Activated naive CD4-positive, alpha-beta T cell treated with anti-CD3 and anti-CD28 coated beads, Interleukin-2, amount 10 ng/mL, durations not matched to agents 7 days and 5 days (primary cell): ENCODE results near the gene RRP36.
A peak's percentile ranks its signal among the peaks of the same experiment; 100 is the strongest.
"Not testable (repeated sequence)": the region's sequence is repeated elsewhere in the genome, so short reads cannot be mapped to it uniquely, and the experiment has no call there.

Source experiments
- CTCF ChIA-PET: fragments of 350-600 bp; sonication (Branson Sonifier 250); formaldehyde crosslinking; loops from one replicate; lab custom pipeline; 2021; ENCODE audit warnings: antibody characterized with exemption; lab: Charles Lee
- DNase-seq: peaks from one replicate; pipeline ENCODE4 v3.0.0-alpha.2; 2020
- H3K27ac Mint-ChIP-seq: one replicate; pipeline ENCODE4 v1.8.0; 2021; ENCODE audit warnings: mild to moderate bottlenecking, moderate library complexity, mixed read lengths
- H3K27me3 Mint-ChIP-seq: one replicate; pipeline ENCODE4 v1.8.0; 2021; ENCODE audit warnings: mild to moderate bottlenecking, mixed read lengths
- H3K36me3 Mint-ChIP-seq: one replicate; pipeline ENCODE4 v1.8.0; 2021; ENCODE audit warnings: mixed read lengths
- H3K4me1 Mint-ChIP-seq: one replicate; pipeline ENCODE4 v1.8.0; 2021; ENCODE audit warnings: mixed read lengths
- H3K4me3 Mint-ChIP-seq: one replicate; pipeline ENCODE4 v1.8.0; 2021; ENCODE audit warnings: mild to moderate bottlenecking, moderate library complexity, mixed read lengths
- H3K9me3 Mint-ChIP-seq: one replicate; pipeline ENCODE4 v1.8.0; 2021; ENCODE audit warnings: mixed read lengths

Gene RRP36

GRCh38 chr6:43036712-43037111, 15.3 kb downstream of the RRP36 start:
- Mint-ChIP-seq H3K27me3 (no peaks in the 10 kb centered on the region), H3K9me3 (no peaks in the 10 kb centered on the region), H3K4me3 (no peak overlapping the region), H3K36me3 (peaks cover 20% of the 10 kb centered on the region), H3K4me1 (no peaks in the 10 kb centered on the region), H3K27ac (no peak overlapping the region)
- CTCF ChIA-PET, result no interaction called here
- DNase-seq, result no peak

- Mint-ChIP-seq H3K4me1 (no peaks in the 10 kb centered on the region), H3K27ac (peak overlapping the region; percentile 50), H3K36me3 (peaks cover 16% of the 10 kb centered on the region), H3K9me3 (no peaks in the 10 kb centered on the region), H3K27me3 (no peaks in the 10 kb centered on the region), H3K4me3 (no peak overlapping the region)
- no peak for DNase-seq
- CTCF ChIA-PET, result no interaction called here
These were observed 15.8 kb downstream of the RRP36 start for GRCh38 chr6:43037197-43037596.

GRCh38 chr6:43037706-43038105, 16.3 kb downstream of the RRP36 start:
- DNase-seq, result no peak
- H3K4me3 Mint-ChIP-seq, result no peak overlapping the region
- no peaks in the 10 kb centered on the region for H3K9me3 Mint-ChIP-seq
- H3K4me1 Mint-ChIP-seq, result no peaks in the 10 kb centered on the region
- H3K36me3 Mint-ChIP-seq, result peaks cover 18% of the 10 kb centered on the region
- no peaks in the 10 kb centered on the region for H3K27me3 Mint-ChIP-seq
- CTCF ChIA-PET, result no interaction called here
- no peak overlapping the region for H3K27ac Mint-ChIP-seq

GRCh38 chr6:43038727-43039126, 17.3 kb downstream of the RRP36 start:
- peaks cover 13% of the 10 kb centered on the region for H3K36me3 Mint-ChIP-seq
- H3K9me3 Mint-ChIP-seq, result no peaks in the 10 kb centered on the region
- H3K27ac Mint-ChIP-seq, result no peak overlapping the region
- DNase-seq, result no peak
- CTCF ChIA-PET, result no interaction called here
- no peaks in the 10 kb centered on the region for H3K27me3 Mint-ChIP-seq
- no peaks in the 10 kb centered on the region for H3K4me1 Mint-ChIP-seq
- H3K4me3 Mint-ChIP-seq, result no peak overlapping the region

- no peak overlapping the region for H3K4me3 Mint-ChIP-seq
These were observed 19.3 kb downstream of the RRP36 start for GRCh38 chr6:43040542-43041257.

GRCh38 chr6:43041475-43041874, 20.1 kb downstream of the RRP36 start:
- H3K4me3 Mint-ChIP-seq, H3K4me1 Mint-ChIP-seq, H3K27me3 Mint-ChIP-seq, CTCF ChIA-PET, H3K9me3 Mint-ChIP-seq, DNase-seq, H3K27ac Mint-ChIP-seq: not testable (repeated sequence)
- H3K36me3 Mint-ChIP-seq, result peaks cover 17% of the 10 kb centered on the region

More at GRCh38 chr6:43040542-43041257, 19.3 kb downstream of the RRP36 start:
- Mint-ChIP-seq H3K9me3 (no peaks in the 10 kb centered on the region), H3K27me3 (no peaks in the 10 kb centered on the region), H3K4me1 (no peaks in the 10 kb centered on the region), H3K27ac (no peak overlapping the region), H3K36me3 (peaks cover 13% of the 10 kb centered on the region)
- CTCF ChIA-PET, result interaction anchor here (0.6 kb wide), 1 partner anchor 129 kb away, joined by 4 read pairs; no protein-coding TSS in a partner anchor
- no peak for DNase-seq

GRCh38 chr6:43043310-43043709, 21.9 kb downstream of the RRP36 start:
- DNase-seq, result no peak
- H3K27ac Mint-ChIP-seq, result no peak overlapping the region

GRCh38 chr6:43045371-43045930, 24.0 kb downstream of the RRP36 start:
- Mint-ChIP-seq H3K4me1 (peaks cover under 1% of the 10 kb centered on the region), H3K9me3 (no peaks in the 10 kb centered on the region), H3K27me3 (no peaks in the 10 kb centered on the region), H3K36me3 (peaks cover 14% of the 10 kb centered on the region), H3K27ac (no peak overlapping the region), H3K4me3 (no peak overlapping the region)
- CTCF ChIA-PET, result no interaction called here
- no peak for DNase-seq

More at GRCh38 chr6:43043310-43043709, 21.9 kb downstream of the RRP36 start:
- Mint-ChIP-seq H3K4me3 (no peak overlapping the region), H3K4me1 (no peaks in the 10 kb centered on the region), H3K27me3 (no peaks in the 10 kb centered on the region), H3K9me3 (no peaks in the 10 kb centered on the region), H3K36me3 (peaks cover 9% of the 10 kb centered on the region)
- CTCF ChIA-PET, result no interaction called here

GRCh38 chr6:43047998-43048397, 26.6 kb downstream of the RRP36 start:
- CTCF ChIA-PET, result interaction anchor here (0.9 kb wide), 1 partner anchor 34 kb away, joined by 3 read pairs; the partner anchor contains the start of genes KLHDC3 and MEA1
- no peak overlapping the region for H3K27ac Mint-ChIP-seq
- H3K27me3 Mint-ChIP-seq, result no peaks in the 10 kb centered on the region
- DNase-seq, result no peak
- H3K4me3 Mint-ChIP-seq, result no peak overlapping the region
- peaks cover 20% of the 10 kb centered on the region for H3K36me3 Mint-ChIP-seq
- H3K4me1 Mint-ChIP-seq, result peaks cover 21% of the 10 kb centered on the region
- H3K9me3 Mint-ChIP-seq, result no peaks in the 10 kb centered on the region

- peaks cover 33% of the 10 kb centered on the region for H3K4me1 Mint-ChIP-seq
- CTCF ChIA-PET, result interaction anchor here (2.0 kb wide), 1 partner anchor 92 kb away, joined by 6 read pairs; no protein-coding TSS in a partner anchor
- H3K27me3 Mint-ChIP-seq, result no peaks in the 10 kb centered on the region
- no peaks in the 10 kb centered on the region for H3K9me3 Mint-ChIP-seq
- DNase-seq, result no peak
- H3K27ac Mint-ChIP-seq, result no peak overlapping the region
- H3K4me3 Mint-ChIP-seq, result no peak overlapping the region
- H3K36me3 Mint-ChIP-seq, result peaks cover 34% of the 10 kb centered on the region
These were observed 29.6 kb downstream of the RRP36 start for GRCh38 chr6:43050981-43051380.

GRCh38 chr6:43052225-43052841, 30.9 kb downstream of the RRP36 start:
- H3K36me3 Mint-ChIP-seq, result peaks cover 32% of the 10 kb centered on the region

GRCh38 chr6:43052842-43053544, 31.6 kb downstream of the RRP36 start:
- peaks cover 43% of the 10 kb centered on the region for H3K4me1 Mint-ChIP-seq
- H3K27me3 Mint-ChIP-seq, result no peaks in the 10 kb centered on the region
- DNase-seq, result peak; percentile 43
- H3K9me3 Mint-ChIP-seq, result no peaks in the 10 kb centered on the region
- H3K4me3 Mint-ChIP-seq, result peak overlapping the region; percentile 99
- CTCF ChIA-PET, result no interaction called here
- peaks cover 36% of the 10 kb centered on the region for H3K36me3 Mint-ChIP-seq
- peak overlapping the region; percentile 99 for H3K27ac Mint-ChIP-seq

More at GRCh38 chr6:43052225-43052841, 30.9 kb downstream of the RRP36 start:
- no peak for DNase-seq
- Mint-ChIP-seq H3K4me3 (peak overlapping the region; percentile 99), H3K4me1 (peaks cover 37% of the 10 kb centered on the region), H3K9me3 (no peaks in the 10 kb centered on the region), H3K27me3 (no peaks in the 10 kb centered on the region), H3K27ac (peak overlapping the region; percentile 99)
- CTCF ChIA-PET, result interaction anchor here (2.0 kb wide), 1 partner anchor 91 kb away, joined by 6 read pairs; no protein-coding TSS in a partner anchor

GRCh38 chr6:43053545-43054205, 32.3 kb downstream of the RRP36 start, which contains the start of gene CUL7:
Gene CUL7 (minus strand): TSS chr6:43053851. CDS start chr6:43052788, 1,063 bp downstream.
- peaks cover 50% of the 10 kb centered on the region for H3K4me1 Mint-ChIP-seq
- H3K27me3 Mint-ChIP-seq, result no peaks in the 10 kb centered on the region
- peak within 1 kb of the TSS; percentile 99 for H3K27ac Mint-ChIP-seq
- peak; percentile 96 for DNase-seq
- CTCF ChIA-PET, result no interaction called here
- H3K4me3 Mint-ChIP-seq, result peak within 1 kb of the TSS; percentile 99
- no peaks in the 10 kb centered on the region for H3K9me3 Mint-ChIP-seq
- H3K36me3 Mint-ChIP-seq, result peaks cover 40% of the 10 kb centered on the region
